ENCODE results near the gene WNT3A.
A peak's percentile ranks its signal among the peaks of the same experiment; 100 is the strongest.

The WNT3A gene

GRCh38 chr1:228105996-228106799 is 99.4 kb downstream of the WNT3A start:
- Histone ChIP-seq H3K9me3 (ENCODE audit: insufficient read depth, low read length) (no peaks in the 10 kb centered on the region), H3K79me2 (ENCODE audit: low read length) (peaks cover 49% of the 10 kb centered on the region), H3K27me3 (ENCODE audit: low read depth, low read length) (no peaks in the 10 kb centered on the region), H3K36me3 (replicated peaks; ENCODE audit: low read depth, low read length) (peaks cover 23% of the 10 kb centered on the region), H3K4me3 (ENCODE audit: low read length) (no peak overlapping the region), H3K4me1 (ENCODE audit: low read length) (peaks cover 31% of the 10 kb centered on the region), H3K27ac (ENCODE audit: low read length) (no peak overlapping the region), H3K9ac (ENCODE audit: low read length) (no peak overlapping the region), H3K4me2 (ENCODE audit: low read length) (no peak overlapping the region), H4K20me1 (ENCODE audit: insufficient read depth, low read length) (peaks cover 7% of the 10 kb centered on the region), H2AFZ (ENCODE audit: low read depth, low read length) (no peak overlapping the region)
- no peak for TF ChIP-seq EZH2phosphoT487 (IDR thresholded peaks at IDR 0.05; ENCODE audit: low read depth)
- TF ChIP-seq, protein P1, sequence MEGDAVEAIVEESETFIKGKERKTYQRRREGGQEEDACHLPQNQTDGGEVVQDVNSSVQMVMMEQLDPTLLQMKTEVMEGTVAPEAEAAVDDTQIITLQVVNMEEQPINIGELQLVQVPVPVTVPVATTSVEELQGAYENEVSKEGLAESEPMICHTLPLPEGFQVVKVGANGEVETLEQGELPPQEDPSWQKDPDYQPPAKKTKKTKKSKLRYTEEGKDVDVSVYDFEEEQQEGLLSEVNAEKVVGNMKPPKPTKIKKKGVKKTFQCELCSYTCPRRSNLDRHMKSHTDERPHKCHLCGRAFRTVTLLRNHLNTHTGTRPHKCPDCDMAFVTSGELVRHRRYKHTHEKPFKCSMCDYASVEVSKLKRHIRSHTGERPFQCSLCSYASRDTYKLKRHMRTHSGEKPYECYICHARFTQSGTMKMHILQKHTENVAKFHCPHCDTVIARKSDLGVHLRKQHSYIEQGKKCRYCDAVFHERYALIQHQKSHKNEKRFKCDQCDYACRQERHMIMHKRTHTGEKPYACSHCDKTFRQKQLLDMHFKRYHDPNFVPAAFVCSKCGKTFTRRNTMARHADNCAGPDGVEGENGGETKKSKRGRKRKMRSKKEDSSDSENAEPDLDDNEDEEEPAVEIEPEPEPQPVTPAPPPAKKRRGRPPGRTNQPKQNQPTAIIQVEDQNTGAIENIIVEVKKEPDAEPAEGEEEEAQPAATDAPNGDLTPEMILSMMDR (IDR thresholded peaks at IDR 0.05; ENCODE audit: low read depth, low read length), result no peak

GRCh38 chr1:228106800-228107054 is 99.9 kb downstream of the WNT3A start:
- H3K27me3 ChIP-seq (ENCODE audit: low read depth, low read length), result no peaks in the 10 kb centered on the region
- no peak overlapping the region for H3K9ac ChIP-seq (ENCODE audit: low read length)
- no peak overlapping the region for H3K27ac ChIP-seq (ENCODE audit: low read length)
- H3K79me2 ChIP-seq (ENCODE audit: low read length), result peaks cover 45% of the 10 kb centered on the region
- peaks cover 2% of the 10 kb centered on the region; the same call in 1 of the 2 replicates for H4K20me1 ChIP-seq (ENCODE audit: insufficient read depth, low read length)
- no peaks in the 10 kb centered on the region for H3K9me3 ChIP-seq (ENCODE audit: insufficient read depth, low read length)
- H3K4me1 ChIP-seq (ENCODE audit: low read length), result peaks cover 26% of the 10 kb centered on the region
- H3K36me3 ChIP-seq (replicated peaks; ENCODE audit: low read depth, low read length), result peaks cover 23% of the 10 kb centered on the region
- H2AFZ ChIP-seq (ENCODE audit: low read depth, low read length), result no peak overlapping the region
- no peak for TF ChIP-seq EZH2phosphoT487 (IDR thresholded peaks at IDR 0.05; ENCODE audit: low read depth)
- TF ChIP-seq, protein P1 (IDR thresholded peaks at IDR 0.05; ENCODE audit: low read depth, low read length), result no peak
- H3K4me3 ChIP-seq (ENCODE audit: low read length), result no peak overlapping the region
- no peak overlapping the region for H3K4me2 ChIP-seq (ENCODE audit: low read length)

- no peak for TF ChIP-seq EZH2phosphoT487 (IDR thresholded peaks at IDR 0.05; ENCODE audit: low read depth)
- TF ChIP-seq, protein P1 (IDR thresholded peaks at IDR 0.05; ENCODE audit: low read depth, low read length), result no peak
- Histone ChIP-seq H3K4me3 (ENCODE audit: low read length) (peak overlapping the region; percentile 96), H2AFZ (ENCODE audit: low read depth, low read length) (no peak overlapping the region), H3K9me3 (ENCODE audit: insufficient read depth, low read length) (no peaks in the 10 kb centered on the region), H3K79me2 (ENCODE audit: low read length) (peaks cover 36% of the 10 kb centered on the region), H3K4me1 (ENCODE audit: low read length) (peaks cover 25% of the 10 kb centered on the region), H3K27ac (ENCODE audit: low read length) (no peak overlapping the region), H3K4me2 (ENCODE audit: low read length) (peak overlapping the region; percentile 97), H3K9ac (ENCODE audit: low read length) (no peak overlapping the region), H4K20me1 (ENCODE audit: insufficient read depth, low read length) (no peaks in the 10 kb centered on the region), H3K36me3 (replicated peaks; ENCODE audit: low read depth, low read length) (peaks cover 23% of the 10 kb centered on the region), H3K27me3 (ENCODE audit: low read depth, low read length) (no peaks in the 10 kb centered on the region)
Observed at GRCh38 chr1:228107636-228108035, 100.8 kb downstream of the WNT3A start.

DNA sequence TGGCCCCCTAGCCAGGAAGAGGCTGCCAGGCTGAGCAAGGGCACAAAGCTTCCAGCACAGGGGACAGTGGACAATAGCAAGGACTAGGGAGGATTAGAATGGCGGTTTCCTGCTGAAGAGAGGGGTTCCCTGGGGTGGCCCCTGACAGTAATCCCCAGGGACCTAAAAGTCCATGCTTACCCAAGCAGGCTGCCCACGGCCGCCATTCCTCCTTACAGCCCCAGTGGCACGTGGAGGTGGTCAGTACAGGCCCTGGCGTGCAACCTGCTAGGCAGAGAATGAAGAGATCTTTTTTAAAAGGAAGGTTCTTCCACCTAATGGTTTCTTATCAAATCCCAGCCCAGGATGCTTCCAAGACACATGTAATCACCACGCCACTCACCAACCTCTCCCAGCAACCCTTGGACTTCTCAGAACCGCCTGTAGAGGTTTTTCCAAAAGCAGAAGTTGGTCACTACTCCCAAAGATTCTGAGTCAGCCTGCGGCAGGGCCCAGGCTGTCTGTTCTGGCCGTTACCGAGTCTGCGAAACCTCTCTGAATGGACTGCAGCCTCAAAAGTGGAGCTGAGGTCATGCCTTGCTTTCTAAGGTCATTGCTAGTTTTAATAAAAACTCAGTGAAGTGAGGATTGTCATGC is 101.4 kb downstream of the WNT3A start:
- Histone ChIP-seq H3K4me1 (ENCODE audit: low read length) (peaks cover 25% of the 10 kb centered on the region), H3K27ac (ENCODE audit: low read length) (no peak overlapping the region), H2AFZ (ENCODE audit: low read depth, low read length) (no peak overlapping the region), H3K9ac (ENCODE audit: low read length) (peak overlapping the region; percentile 94), H3K27me3 (ENCODE audit: low read depth, low read length) (no peaks in the 10 kb centered on the region), H3K4me3 (ENCODE audit: low read length) (peak overlapping the region; percentile 96), H3K4me2 (ENCODE audit: low read length) (peak overlapping the region; percentile 97), H3K79me2 (ENCODE audit: low read length) (peaks cover 32% of the 10 kb centered on the region), H3K9me3 (ENCODE audit: insufficient read depth, low read length) (no peaks in the 10 kb centered on the region), H4K20me1 (ENCODE audit: insufficient read depth, low read length) (no peaks in the 10 kb centered on the region), H3K36me3 (replicated peaks; ENCODE audit: low read depth, low read length) (peaks cover 23% of the 10 kb centered on the region)
- TF ChIP-seq, protein P1 (IDR thresholded peaks at IDR 0.05; ENCODE audit: low read depth, low read length), result no peak
- no peak for TF ChIP-seq EZH2phosphoT487 (IDR thresholded peaks at IDR 0.05; ENCODE audit: low read depth)
